ENCODE data around the gene IL34.
"Not testable (repeated sequence)": the region's sequence is repeated elsewhere in the genome, so short reads cannot be mapped to it uniquely, and the experiment has no call there.

The IL34 gene

DNA sequence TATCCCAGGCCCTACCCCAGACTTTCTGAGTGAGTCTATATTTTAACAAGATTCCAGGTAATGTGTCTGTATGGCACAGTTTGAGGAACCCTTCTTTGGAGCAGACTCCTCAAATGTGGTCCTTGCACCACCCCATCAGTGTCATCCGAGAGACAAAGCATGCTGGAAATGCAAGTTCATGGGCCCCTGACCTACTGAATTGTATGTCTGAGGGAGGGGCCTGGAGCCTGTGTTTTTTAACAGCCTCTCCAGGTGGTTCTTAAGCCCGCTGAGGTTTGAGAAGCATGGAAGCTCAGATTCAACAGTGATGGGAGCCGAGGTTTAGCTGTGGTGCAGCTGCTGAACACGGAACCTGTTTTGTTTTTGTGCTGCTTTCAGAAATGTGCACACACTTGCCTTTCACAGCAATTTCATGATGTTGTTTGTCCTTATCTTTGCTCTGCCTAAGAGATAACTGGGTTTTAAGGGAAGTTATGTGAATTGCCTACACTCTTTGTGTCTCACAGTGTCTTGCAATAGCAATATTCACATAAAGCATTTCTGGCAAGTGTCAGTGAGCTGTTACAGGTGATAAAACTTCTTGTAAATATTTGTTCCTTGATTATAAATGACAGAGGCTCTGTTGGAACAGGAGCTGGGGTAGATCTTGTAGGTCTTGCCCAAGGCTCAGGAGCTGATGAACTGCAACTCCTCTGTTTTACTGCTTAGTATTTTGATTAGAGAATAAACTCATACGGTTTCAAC lies 32.0 kb upstream of the IL34 start:
- Mint-ChIP-seq H3K4me1 (ENCODE audit: low read depth) (no peaks in the 10 kb centered on the region), H3K9me3 (ENCODE audit: low read depth) (no peaks in the 10 kb centered on the region), H3K27me3 (no peaks in the 10 kb centered on the region), H3K27ac (no peak overlapping the region), H3K4me3 (no peak overlapping the region), H3K36me3 (no peaks in the 10 kb centered on the region)

DNA sequence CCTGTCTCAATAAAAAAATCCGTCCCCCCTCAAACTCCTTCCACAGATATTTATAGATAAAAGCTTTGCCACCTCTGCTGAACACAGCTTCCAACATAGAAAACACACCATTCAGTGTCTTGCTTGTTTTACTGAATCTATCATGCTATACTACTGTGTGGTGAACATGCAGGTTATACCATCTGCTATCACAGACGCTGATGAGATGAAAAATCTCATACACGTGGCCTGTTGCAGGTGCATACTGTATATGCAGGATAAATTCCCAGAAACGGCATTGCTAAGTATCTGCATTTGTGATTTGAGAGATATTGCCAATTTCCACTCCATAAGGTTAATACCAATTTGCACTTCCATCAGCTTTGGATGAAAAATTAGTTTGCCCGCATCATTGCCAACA lies 30.4 kb upstream of the IL34 start:
- Mint-ChIP-seq H3K27me3 (no peaks in the 10 kb centered on the region), H3K4me1 (ENCODE audit: low read depth) (no peaks in the 10 kb centered on the region), H3K9me3 (ENCODE audit: low read depth) (no peaks in the 10 kb centered on the region), H3K36me3 (no peaks in the 10 kb centered on the region), H3K4me3 (no peak overlapping the region), H3K27ac (no peak overlapping the region)

DNA sequence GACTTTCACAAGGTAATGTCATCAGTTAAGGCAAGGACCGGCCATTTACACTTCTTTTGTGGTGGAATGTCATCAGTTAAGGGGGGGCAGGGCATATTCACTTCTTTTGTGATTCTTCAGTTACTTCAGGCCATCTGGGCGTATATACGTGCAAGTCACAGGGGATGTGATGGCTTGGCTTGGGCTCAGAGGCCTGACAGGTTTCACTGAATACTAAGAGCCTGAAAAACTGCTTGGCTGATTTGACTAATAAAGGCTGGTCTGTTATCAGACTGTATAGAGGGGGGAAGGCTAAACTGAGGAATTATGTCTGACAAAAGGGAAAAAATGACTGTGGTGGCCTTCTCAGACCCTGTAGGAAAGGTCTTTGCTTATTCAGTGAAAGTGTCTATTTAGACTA lies 24.5 kb upstream of the IL34 start:
- not testable (repeated sequence) for H3K36me3 Mint-ChIP-seq; H3K27me3 Mint-ChIP-seq; H3K4me3 Mint-ChIP-seq; H3K4me1 Mint-ChIP-seq (ENCODE audit: low read depth); H3K9me3 Mint-ChIP-seq (ENCODE audit: low read depth); H3K27ac Mint-ChIP-seq

DNA sequence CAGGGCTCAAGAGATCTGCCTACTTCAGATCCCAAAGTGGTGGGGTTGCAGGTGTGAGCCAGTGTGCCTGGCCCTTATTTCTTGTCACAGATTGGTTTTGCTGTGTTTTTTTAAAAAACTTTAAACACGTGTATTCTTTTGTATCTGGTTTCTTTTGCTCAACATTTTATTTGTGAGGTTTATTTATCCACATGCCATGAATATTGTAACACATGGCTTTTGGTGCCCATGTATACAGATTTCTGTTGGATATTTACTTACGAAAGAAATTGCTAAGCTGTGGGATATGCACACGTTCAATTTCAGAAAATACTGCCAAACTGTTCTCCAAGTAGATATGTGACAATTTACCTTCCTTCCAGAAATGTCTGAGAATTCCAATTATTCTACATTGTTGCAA lies 18.7 kb upstream of the IL34 start:
- H3K27ac Mint-ChIP-seq = no peak overlapping the region

DNA sequence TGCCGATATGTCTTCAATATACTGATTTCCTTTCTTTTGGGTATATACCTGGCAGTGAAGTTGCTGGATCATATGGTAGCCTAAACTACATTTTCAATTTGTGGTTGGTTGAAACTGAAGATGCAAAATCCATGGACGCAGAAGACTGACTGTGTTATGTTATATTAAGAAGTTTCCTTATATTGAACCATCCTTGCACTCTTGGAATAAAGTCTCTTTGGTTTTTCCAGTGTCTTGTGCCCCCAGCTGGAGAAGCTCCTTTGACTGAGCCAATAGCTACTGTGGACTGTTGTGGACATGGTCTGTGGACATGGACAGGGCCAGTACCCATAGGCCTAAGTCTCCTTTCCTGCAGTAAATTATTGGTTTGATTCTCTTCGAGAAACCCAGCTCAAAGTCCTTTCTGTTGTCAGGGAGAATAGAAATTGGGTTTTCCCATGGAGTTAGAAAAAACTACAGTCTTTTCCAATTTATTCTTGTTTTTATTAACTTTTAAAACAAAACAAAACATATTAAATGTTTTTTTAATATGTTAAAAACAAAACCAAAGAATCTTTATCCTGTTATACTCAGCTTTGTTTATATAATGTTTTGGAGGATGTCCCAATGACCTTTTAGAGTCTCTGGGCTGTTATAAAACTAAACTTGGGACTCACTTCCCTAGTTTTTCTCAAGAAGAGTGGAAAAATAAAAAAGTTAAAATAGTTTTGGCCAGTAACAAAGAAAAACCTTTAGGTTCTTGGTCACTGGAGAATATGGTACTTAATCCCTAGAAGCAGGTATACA lies 15.2 kb upstream of the IL34 start:
- Mint-ChIP-seq H3K4me1 (ENCODE audit: low read depth) (no peaks in the 10 kb centered on the region), H3K27ac (no peak overlapping the region), H3K4me3 (no peak overlapping the region), H3K27me3 (no peaks in the 10 kb centered on the region), H3K9me3 (ENCODE audit: low read depth) (peaks cover 4% of the 10 kb centered on the region), H3K36me3 (peaks cover 4% of the 10 kb centered on the region)

More for the DNA sequence above, 18.7 kb upstream of the IL34 start:
- H3K27me3 Mint-ChIP-seq = no peaks in the 10 kb centered on the region
- H3K9me3 Mint-ChIP-seq (ENCODE audit: low read depth) = peaks cover 4% of the 10 kb centered on the region
- H3K36me3 Mint-ChIP-seq = peaks cover 4% of the 10 kb centered on the region
- H3K4me1 Mint-ChIP-seq (ENCODE audit: low read depth) = no peaks in the 10 kb centered on the region
- no peak overlapping the region for H3K4me3 Mint-ChIP-seq

DNA sequence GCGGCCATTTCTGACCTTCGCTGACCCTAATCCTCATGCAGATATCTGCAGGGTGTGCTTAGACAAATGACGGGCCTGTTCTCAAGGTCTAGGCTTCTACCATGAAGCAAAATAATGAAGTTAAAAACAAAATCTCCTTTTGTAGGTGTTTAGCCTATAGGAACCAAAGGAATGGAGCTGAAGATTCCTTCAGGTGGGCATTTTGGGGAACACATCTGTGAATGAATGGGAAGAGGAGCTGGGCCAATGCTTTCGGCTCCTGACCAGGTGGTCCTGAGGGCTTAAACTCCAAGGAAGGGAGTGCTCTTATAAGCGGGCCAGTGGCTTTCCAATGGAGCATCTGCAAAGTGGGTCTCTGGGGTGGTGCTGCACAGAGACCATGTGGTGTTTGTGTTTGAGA lies 14.1 kb upstream of the IL34 start:
- peaks cover 4% of the 10 kb centered on the region for H3K9me3 Mint-ChIP-seq (ENCODE audit: low read depth)
- H3K27ac Mint-ChIP-seq = no peak overlapping the region
- H3K4me3 Mint-ChIP-seq = no peak overlapping the region
- no peaks in the 10 kb centered on the region for H3K4me1 Mint-ChIP-seq (ENCODE audit: low read depth)
- H3K27me3 Mint-ChIP-seq = no peaks in the 10 kb centered on the region
- H3K36me3 Mint-ChIP-seq = peaks cover 4% of the 10 kb centered on the region

DNA sequence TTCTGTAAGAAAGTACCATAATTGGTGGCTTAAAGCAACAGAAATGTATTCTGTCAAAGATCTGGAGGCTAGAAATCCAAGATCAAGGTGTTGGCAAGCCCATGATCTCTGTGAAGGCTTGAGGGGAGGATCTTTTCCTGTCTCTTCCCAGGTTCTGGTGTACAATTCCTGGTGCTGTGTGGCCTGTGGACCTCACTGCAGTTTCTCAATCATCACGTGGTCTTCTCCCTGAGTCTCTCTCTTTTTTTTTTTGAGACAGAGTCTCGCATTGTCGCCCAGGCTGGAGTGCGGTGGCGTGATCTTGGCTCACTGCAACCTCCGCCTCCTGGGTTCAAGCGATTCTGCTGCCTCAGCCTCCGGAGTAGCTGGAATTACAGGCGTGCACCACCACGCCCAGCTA lies 12.7 kb upstream of the IL34 start:
- H3K4me1 Mint-ChIP-seq (ENCODE audit: low read depth); H3K9me3 Mint-ChIP-seq (ENCODE audit: low read depth); H3K4me3 Mint-ChIP-seq; H3K27ac Mint-ChIP-seq; H3K36me3 Mint-ChIP-seq; H3K27me3 Mint-ChIP-seq: not testable (repeated sequence)

DNA sequence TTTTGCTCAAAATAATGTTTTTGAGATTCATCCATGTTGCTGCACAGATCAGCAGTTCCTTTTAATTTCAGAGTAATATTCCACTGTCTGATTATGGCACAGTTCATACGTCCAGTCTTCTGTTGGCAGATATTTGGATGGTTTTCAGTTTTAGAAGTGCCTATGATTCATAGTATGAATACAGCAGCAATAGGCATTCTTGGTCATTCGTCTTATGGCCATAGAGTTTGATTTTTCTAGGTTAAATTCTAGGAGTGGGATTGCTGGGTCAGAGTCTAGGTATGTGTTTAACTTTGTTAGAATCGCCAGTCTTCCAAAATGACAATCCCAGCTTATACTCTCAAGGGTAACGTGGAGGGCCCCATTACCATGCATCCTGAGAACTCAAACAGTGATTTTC lies 11.5 kb upstream of the IL34 start:
- no peak overlapping the region for H3K27ac Mint-ChIP-seq
- H3K27me3 Mint-ChIP-seq = no peaks in the 10 kb centered on the region
- peaks cover 4% of the 10 kb centered on the region for H3K36me3 Mint-ChIP-seq
- peaks cover 4% of the 10 kb centered on the region for H3K9me3 Mint-ChIP-seq (ENCODE audit: low read depth)
- H3K4me1 Mint-ChIP-seq (ENCODE audit: low read depth) = no peaks in the 10 kb centered on the region
- H3K4me3 Mint-ChIP-seq = no peak overlapping the region

DNA sequence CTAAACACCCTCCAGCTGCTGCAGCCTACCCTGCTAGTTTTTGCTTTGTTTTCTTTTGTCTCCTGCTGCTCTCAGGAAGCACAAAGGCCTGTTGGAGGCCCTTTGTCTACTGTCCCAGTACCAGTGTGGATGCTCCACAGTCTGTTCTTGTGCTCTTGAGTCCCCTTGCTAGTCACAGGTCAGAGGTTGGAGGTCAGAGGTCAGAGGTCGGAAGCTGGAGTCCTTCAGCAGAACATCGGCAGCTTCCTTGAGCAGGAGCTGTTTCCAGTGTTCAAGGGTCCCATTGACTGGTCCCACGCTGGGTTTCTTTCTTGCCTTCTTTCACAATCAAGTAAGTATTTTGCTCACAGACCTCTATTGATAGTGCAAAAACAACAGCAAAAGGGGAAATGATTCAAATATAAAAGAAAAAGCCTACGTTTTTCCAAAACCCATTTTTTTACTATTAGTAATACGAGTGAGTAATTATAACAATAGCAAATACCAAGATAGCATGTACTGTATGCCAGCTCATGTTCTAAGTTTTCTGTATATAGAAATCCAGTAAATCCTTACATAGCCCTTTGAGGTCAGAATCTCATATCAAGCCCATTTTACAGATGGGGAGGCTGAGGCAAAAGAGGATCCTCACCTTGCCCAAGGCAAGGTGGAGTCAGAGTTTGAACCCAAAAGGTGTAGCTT lies 10.9 kb upstream of the IL34 start:
- Mint-ChIP-seq H3K36me3 (peaks cover 4% of the 10 kb centered on the region), H3K4me1 (ENCODE audit: low read depth) (no peaks in the 10 kb centered on the region), H3K4me3 (no peak overlapping the region), H3K27ac (no peak overlapping the region), H3K27me3 (no peaks in the 10 kb centered on the region), H3K9me3 (ENCODE audit: low read depth) (peaks cover 4% of the 10 kb centered on the region)

DNA sequence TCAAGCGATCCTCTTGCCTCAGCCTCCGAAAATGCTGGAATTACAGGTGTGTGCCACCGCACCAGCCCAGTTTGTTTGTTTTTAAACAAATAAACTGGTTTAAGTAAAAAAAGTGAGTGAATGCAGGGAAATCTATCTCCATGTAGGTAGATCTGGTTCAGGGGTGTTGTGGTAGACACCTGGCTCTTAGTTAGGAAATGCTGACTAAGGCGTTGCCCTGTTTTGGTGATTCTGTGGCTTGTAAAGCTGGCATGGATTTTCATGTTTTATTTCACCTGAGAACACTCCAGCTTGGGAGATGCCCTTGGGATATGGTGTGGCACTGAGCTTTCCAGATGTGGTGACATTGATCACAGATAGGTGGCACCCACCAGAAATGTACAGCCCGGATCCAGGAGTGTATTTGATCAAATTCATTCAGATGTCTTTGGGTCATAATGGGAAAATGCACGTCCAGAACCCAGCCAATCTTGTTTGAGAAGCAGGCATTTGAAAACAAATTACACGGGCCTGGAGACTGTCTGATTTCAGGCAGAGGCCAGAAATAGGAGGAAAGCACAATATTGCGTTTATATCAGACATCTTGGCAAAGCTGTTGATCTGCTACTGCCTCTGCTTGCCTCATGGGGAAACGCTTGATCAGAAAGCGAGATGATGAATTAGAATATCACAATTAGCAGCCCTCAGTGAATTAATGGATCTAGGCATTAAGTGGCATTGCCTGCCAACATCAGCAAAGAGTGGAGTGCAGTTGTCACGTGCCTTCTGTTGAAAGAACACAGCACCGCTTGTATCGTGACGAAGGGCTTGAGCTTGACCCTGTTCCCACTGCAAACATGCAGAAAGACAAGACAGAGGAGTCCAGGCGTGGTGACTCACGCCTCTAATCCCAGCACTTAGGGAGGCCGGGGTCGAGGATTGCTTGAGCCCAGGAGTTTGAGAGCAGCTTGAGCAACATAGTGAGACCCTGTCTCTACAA lies 7.3 kb upstream of the IL34 start:
- no peak overlapping the region for H3K27ac Mint-ChIP-seq
- H3K36me3 Mint-ChIP-seq = no peaks in the 10 kb centered on the region
- no peaks in the 10 kb centered on the region for H3K4me1 Mint-ChIP-seq (ENCODE audit: low read depth)
- H3K4me3 Mint-ChIP-seq = no peak overlapping the region
- peaks cover 3% of the 10 kb centered on the region for H3K27me3 Mint-ChIP-seq
- no peaks in the 10 kb centered on the region for H3K9me3 Mint-ChIP-seq (ENCODE audit: low read depth)

DNA sequence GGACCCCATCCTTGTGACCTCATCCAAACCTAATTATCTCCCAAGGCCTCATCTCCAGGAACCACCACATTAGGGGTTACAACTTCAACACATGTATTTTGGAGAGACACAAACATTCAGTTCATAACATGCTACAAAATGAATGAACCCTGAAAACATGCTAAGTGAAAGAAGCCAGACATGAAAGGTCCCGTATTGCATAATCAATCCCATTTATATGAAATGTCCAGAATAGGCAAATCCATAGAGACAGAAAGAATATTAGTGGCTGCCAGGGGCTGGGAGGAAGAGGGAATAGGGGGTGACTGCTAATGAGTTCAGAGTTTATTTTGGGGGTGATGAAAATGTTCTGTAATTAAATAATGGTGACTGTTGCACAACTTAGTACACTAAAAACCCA lies 3.7 kb upstream of the IL34 start:
- Mint-ChIP-seq H3K9me3 (ENCODE audit: low read depth) (no peaks in the 10 kb centered on the region), H3K36me3 (no peaks in the 10 kb centered on the region), H3K27ac (no peak overlapping the region), H3K27me3 (peaks cover 3% of the 10 kb centered on the region), H3K4me1 (ENCODE audit: low read depth) (no peaks in the 10 kb centered on the region), H3K4me3 (no peak overlapping the region)

DNA sequence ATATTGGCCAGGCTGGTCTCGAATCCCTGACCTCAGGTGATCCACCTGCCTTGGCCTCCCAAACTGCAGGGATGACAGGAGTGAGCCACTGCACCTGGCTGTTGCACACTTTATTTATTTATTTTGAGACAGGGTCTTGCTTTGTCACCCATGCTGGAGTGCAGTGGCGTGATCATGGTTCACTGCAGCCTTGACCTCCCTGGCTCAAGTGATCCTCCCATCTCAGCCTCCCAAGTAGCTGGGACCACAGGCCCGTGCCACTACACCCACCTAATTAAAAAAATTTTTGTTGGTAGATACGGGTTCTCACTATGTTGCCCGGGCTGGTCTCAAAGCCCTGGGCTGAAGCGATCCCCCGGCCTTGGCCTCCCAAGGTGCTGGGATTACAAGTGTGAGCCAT lies 3.1 kb upstream of the IL34 start:
- H3K4me1 Mint-ChIP-seq (ENCODE audit: low read depth); H3K27me3 Mint-ChIP-seq; H3K9me3 Mint-ChIP-seq (ENCODE audit: low read depth); H3K27ac Mint-ChIP-seq; H3K4me3 Mint-ChIP-seq; H3K36me3 Mint-ChIP-seq: not testable (repeated sequence)

DNA sequence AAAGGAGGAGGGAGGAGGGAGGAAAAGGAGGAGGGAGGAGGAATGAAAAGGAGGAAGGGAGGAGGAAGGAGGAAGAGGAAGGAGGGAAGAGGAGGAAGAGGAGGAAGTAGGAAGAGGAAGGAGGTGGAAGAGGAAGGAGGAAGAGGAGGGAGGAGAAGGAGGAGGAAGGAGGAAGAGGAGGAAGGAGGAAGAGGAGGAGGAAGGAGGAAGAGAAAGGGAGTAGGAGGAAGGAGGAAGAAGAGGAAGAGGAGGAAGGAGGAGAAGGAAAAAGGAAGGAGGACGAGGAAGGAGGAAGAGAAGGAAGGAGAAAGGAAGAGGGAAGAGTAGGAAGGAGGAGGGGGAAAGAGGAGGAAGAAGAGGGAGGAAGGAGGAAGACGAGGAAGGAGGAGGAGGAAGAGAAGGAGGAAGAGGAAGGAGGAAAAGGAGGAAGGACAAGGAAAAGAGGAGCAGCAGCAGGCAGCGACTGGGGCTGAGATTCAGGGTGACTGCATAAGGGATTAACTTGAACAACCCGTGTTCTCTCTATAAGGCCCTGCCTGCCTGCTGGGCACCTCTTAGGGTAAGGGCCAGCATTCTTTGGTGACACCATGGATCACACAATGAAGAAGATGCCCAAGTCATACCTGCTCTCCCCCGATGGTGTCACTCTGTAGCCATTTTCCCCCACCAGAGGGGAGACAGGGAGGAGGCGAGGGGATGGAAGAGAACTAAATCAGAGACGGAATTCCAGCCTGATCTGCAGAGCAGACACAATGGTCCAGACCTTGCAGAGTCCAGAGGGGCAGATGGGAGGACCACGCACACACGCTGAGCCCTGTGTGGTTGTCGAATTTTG lies 1.4 kb upstream of the IL34 start:
- no peaks in the 10 kb centered on the region for H3K9me3 Mint-ChIP-seq (ENCODE audit: low read depth)
- H3K4me1 Mint-ChIP-seq (ENCODE audit: low read depth) = no peaks in the 10 kb centered on the region
- no peak overlapping the region for H3K4me3 Mint-ChIP-seq
- H3K36me3 Mint-ChIP-seq = no peaks in the 10 kb centered on the region
- H3K27ac Mint-ChIP-seq = no peak overlapping the region
- H3K27me3 Mint-ChIP-seq = peaks cover 3% of the 10 kb centered on the region

Measured in activated naive CD8-positive, alpha-beta T cell (primary cell).